Stimulated activated naive CD4-positive, alpha-beta T cell treated with Interleukin-2 at 50 U/mL for 16 hours (primary cell): ENCODE measurements around the gene PRSS50.

Experiments
- DNase-seq: peaks from one replicate; lab custom pipeline; 2025; lab: John Stamatoyannopoulos, UW

PRSS50 gene

GRCh38 chr3:46725621-46726314, 8.1 kb upstream of the PRSS50 start:
- DNase-seq, result no peak

- no peak for DNase-seq
Observed at GRCh38 chr3:46724424-46724823, 6.8 kb upstream of the PRSS50 start.

- DNase-seq, result no peak
Observed at GRCh38 chr3:46722443-46722842, 4.8 kb upstream of the PRSS50 start.

- DNase-seq, result no peak
Observed at GRCh38 chr3:46721009-46721408, 3.3 kb upstream of the PRSS50 start.

GRCh38 chr3:46719735-46720271, 2.1 kb upstream of the PRSS50 start:
- DNase-seq, result no peak

GRCh38 chr3:46719044-46719565, 1.4 kb upstream of the PRSS50 start:
- no peak for DNase-seq

GRCh38 chr3:46716461-46717441, 918 bp downstream of the PRSS50 start:
- no peak for DNase-seq

GRCh38 chr3:46715507-46716175, 2.0 kb downstream of the PRSS50 start:
- no peak for DNase-seq

GRCh38 chr3:46714728-46715506, 2.8 kb downstream of the PRSS50 start:
- DNase-seq, result no peak

- DNase-seq, result no peak
Observed at GRCh38 chr3:46713898-46714552, 3.6 kb downstream of the PRSS50 start.

GRCh38 chr3:46713050-46713897, 4.4 kb downstream of the PRSS50 start:
- no peak for DNase-seq

- DNase-seq, result no peak
Observed at GRCh38 chr3:46712191-46713049, 5.2 kb downstream of the PRSS50 start.

GRCh38 chr3:46711760-46712159, 5.9 kb downstream of the PRSS50 start:
- no peak for DNase-seq

- DNase-seq, result no peak
Observed at GRCh38 chr3:46711305-46711704, 6.4 kb downstream of the PRSS50 start.

- DNase-seq, result no peak
Observed at GRCh38 chr3:46710671-46711295, 6.9 kb downstream of the PRSS50 start.

- DNase-seq, result no peak
Observed at GRCh38 chr3:46710229-46710628, 7.4 kb downstream of the PRSS50 start.

- no peak for DNase-seq
Observed at GRCh38 chr3:46709721-46710120, 7.9 kb downstream of the PRSS50 start.

GRCh38 chr3:46709157-46709654, 8.5 kb downstream of the PRSS50 start:
- DNase-seq, result no peak
